Spleen (tissue), 11 donors: ENCODE results near the gene ENDOV. TPM values are rescaled to one million over a fixed set of nuclear protein-coding genes. Genes with fewer than 3 reads are reported as not detected.

Experiments
- DNase-seq: peaks from one replicate; pipeline ENCODE4 v3.0.0-alpha.2; 2020
- H3K27ac ChIP-seq, 8 donors: fragments of 200-600 bp; sonication (generic) in 7 of 8; 1 replicate in 4 of 8; 2 replicates in 4 of 8; pipeline versions ENCODE4 v1.5.0 to v1.8.0; 2016 to 2021; ENCODE audit warnings: inconsistent platforms in 4 of 8, mild to moderate bottlenecking in 4 of 8, moderate library complexity in 1 of 8
- H3K27me3 ChIP-seq, 7 donors: fragments of 200-600 bp; sonication (generic) in 6 of 7; replicated peaks in 1 of 7; 1 replicate in 4 of 7; 2 replicates in 3 of 7; pipeline versions ENCODE4 v1.5.0 to v1.8.0; 2016 to 2021; ENCODE audit warnings: inconsistent platforms in 3 of 7, mild to moderate bottlenecking in 1 of 7
- H3K36me3 ChIP-seq, 6 donors: fragments of 200-600 bp; sonication (generic) in 5 of 6; 1 replicate in 4 of 6; 2 replicates in 2 of 6; pipeline versions ENCODE4 v1.5.0 to v1.8.0; 2016 to 2021; ENCODE audit warnings: inconsistent platforms in 2 of 6
- H3K4me1 ChIP-seq, 6 donors: fragments of 200-600 bp; sonication (generic) in 5 of 6; 1 replicate in 3 of 6; 2 replicates in 3 of 6; pipeline versions ENCODE4 v1.5.0 to v1.8.0; 2016 to 2021; ENCODE audit warnings: inconsistent platforms in 3 of 6
- H3K4me3 ChIP-seq, 8 donors: fragments of 200-600 bp; sonication (generic) in 7 of 8; 1 replicate in 4 of 8; 2 replicates in 4 of 8; pipeline versions ENCODE4 v1.5.0 to v1.8.0; 2016 to 2021; ENCODE audit warnings: inconsistent platforms in 4 of 8, mild to moderate bottlenecking in 4 of 8, moderate library complexity in 2 of 8
- H3K9me3 ChIP-seq, 8 donors: fragments of 200-600 bp; sonication (generic) in 7 of 8; 1 replicate in 4 of 8; 2 replicates in 4 of 8; pipeline versions ENCODE4 v1.5.0 to v1.8.0; 2016 to 2021; ENCODE audit warnings: inconsistent platforms in 4 of 8
- CTCF ChIP-seq, 11 experiments: fragments of 200-600 bp in 7 of 11; fragments of 450-650 bp in 4 of 11; sonication (generic) in 4 of 11; IDR thresholded peaks in 8 of 11; conservative IDR thresholded peaks in 3 of 11; 1 replicate in 7 of 11; 2 replicates in 4 of 11; pipeline versions ENCODE4 v1.4.0 to v1.8.0; 2016 to 2021; ENCODE audit warnings: antibody characterized with exemption in 11 of 11, inconsistent platforms in 4 of 11, mild to moderate bottlenecking in 1 of 11
- POLR2A ChIP-seq, 3 donors: fragments of 450-650 bp; IDR thresholded peaks; one replicate each; pipeline ENCODE4 v1.5.1; 2017; ENCODE audit warnings: antibody characterized with exemption in 3 of 3, mild to moderate bottlenecking in 1 of 3
- POLR2AphosphoS5 ChIP-seq, 3 donors: sonication (generic); formaldehyde crosslinking; IDR thresholded peaks; one replicate each; pipeline ENCODE4 v1.5.1; 2017; ENCODE audit warnings: antibody characterized with exemption in 3 of 3
- WGBS, 5 donors: extraction: QIAGEN DNeasy Blood & Tissue Kit in 3 of 5; methylation state at CpG; one replicate each; pipeline versions ENCODE4 v1.1.5 to v1.1.7; 2013 to 2018; 5-methylcytosine and 5-hydroxymethylcytosine counted together
- intact Hi-C: fragments of 100-400 bp; cut with DNase I; formaldehyde crosslinking; loops from one replicate; pipeline ENCODE4 v1.15.0; 2023; ENCODE audit warnings: low total_unique reads
- polyA plus RNA-seq, 3 donors: library from polyadenylated mRNA; stranded (reverse); fragments of 200-250 nt; gene quantifications; one replicate each; pipeline ENCODE4 v1.2.1, GENCODE V29; 2013
- total RNA-seq, 7 donors: library from RNA; depleted of rRNA in 3 of 7; stranded (reverse); fragments of >200 nt in 3 of 7; fragmentation: NEBNext Ultra II Directional in 4 of 7; extraction: Animal tissue kit (Norgen Biotek cat#: 25700) in 4 of 7; gene quantifications; one replicate each; pipeline versions ENCODE4 v1.1.0 to v1.2.1, GENCODE V29; 2016 to 2021
- donor health status: healthy with polysubstance abuse.
- donor health status: DM: no; HTN: no; CAD: no; lungs with moderate emphysema.
- donor health status: DM: no; HTN: no; CAD: no.
- donor health status: Bipolar disorder and iron deficiency.
- donor health status: healthy.
- donor health status: DM: no; HTN: no; CAD: no.
- donor health status: DM: yes; HTN: yes; CAD: no.

The ENDOV gene
- total and polyA plus RNA-seq, 10 donors, result 9.7 to 47.4 (median 23.2) TPM

- TF ChIP-seq POLR2A (IDR thresholded peaks at IDR 0.05) (no peak), POLR2AphosphoS5 (IDR thresholded peaks at IDR 0.05) (no peak), CTCF (IDR thresholded peaks at IDR 0.05 in 8 of 11, conservative IDR thresholded peaks at IDR 0.05 in 3 of 11) (no peak)
- DNase-seq, result no peak
- peak overlapping the region in 7 of 8 donors; percentile 20 to 69 (median 35) for H3K4me3 ChIP-seq
- no peaks in the 10 kb centered on the region for H3K9me3 ChIP-seq
- 0 to 3% (median 2%) methylated on average over 12 to 84 of the region's 84 CpGs for WGBS, 5 donors
- intact Hi-C loops, result no loop called here
- H3K27ac ChIP-seq, result no peak overlapping the region
- H3K27me3 ChIP-seq, result peaks cover 15 to 100% (median 92%) of the 10 kb centered on the region in 7 donors
- H3K36me3 ChIP-seq, result no peaks in the 10 kb centered on the region
- H3K4me1 ChIP-seq, result peaks cover 27 to 63% (median 52%) of the 10 kb centered on the region in 6 donors
These were observed 62.1 kb downstream of the ENDOV start for GRCh38 chr17:80476877-80477646.

GRCh38 chr17:80477647-80478478 lies 62.9 kb downstream of the ENDOV start:
- no peak for DNase-seq
- intact Hi-C loops, result no loop called here
- Histone ChIP-seq H3K4me3 (peak overlapping the region in 7 of 8 donors; percentile 20 to 69 (median 35)), H3K27me3 (peaks cover 15 to 100% (median 96%) of the 10 kb centered on the region in 7 donors), H3K36me3 (no peaks in the 10 kb centered on the region), H3K9me3 (no peaks in the 10 kb centered on the region), H3K27ac (no peak overlapping the region), H3K4me1 (peaks cover 27 to 64% (median 52%) of the 10 kb centered on the region in 6 donors)
- 2 to 4% (median 3%) methylated on average over 43 to 103 of the region's 103 CpGs for whole genome bisulfite sequencing, 5 donors
- TF ChIP-seq CTCF (IDR thresholded peaks at IDR 0.05 in 8 of 11, conservative IDR thresholded peaks at IDR 0.05 in 3 of 11) (peak in 4 of 11 experiments; percentile 22 to 44 (median 34)), POLR2AphosphoS5 (IDR thresholded peaks at IDR 0.05) (peak in 1 of 3 donors; percentile 28), POLR2A (IDR thresholded peaks at IDR 0.05) (no peak)

DNA sequence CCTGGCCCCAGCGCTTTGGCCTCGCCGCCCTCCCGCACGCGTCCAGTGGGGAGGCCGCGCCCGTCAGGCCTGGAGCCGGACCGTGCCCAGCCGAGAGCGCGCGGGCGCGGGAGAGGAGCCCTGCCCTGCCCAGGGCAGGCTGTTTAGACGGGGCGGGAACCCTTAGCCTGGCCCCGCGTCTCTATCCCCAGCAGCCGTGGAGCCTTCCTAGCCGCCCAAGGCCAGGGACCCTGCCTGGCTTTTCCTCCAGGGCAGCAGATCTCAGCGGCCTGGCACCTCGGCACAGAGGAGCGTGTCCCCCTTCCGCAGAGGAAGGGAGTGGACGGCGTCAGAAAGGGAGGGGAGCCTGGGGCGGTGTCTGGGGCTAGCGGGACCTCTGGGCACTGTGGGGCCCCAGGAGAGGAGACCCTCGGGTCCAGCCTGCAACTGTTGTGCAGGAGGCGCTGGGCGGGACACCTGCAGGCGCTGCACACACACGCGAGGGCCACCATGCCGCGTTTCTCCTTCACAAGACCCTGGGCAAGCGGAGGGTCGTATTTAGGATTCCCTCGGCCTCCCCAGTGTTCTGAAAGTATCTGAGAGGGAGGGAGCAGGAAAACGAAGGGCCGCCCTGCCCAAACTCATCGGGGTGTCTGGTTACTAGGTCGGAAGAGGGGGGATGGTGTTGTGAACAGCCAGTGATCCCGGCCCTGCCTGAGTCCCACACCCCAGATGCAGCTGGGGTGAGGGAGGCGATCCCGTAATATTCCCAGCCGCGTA lies 63.7 kb downstream of the ENDOV start:
- DNase-seq, result no peak
- Histone ChIP-seq H3K27me3 (peaks cover 15 to 100% (median 88%) of the 10 kb centered on the region in 7 donors), H3K27ac (no peak overlapping the region), H3K4me1 (peaks cover 27 to 64% (median 52%) of the 10 kb centered on the region in 6 donors), H3K9me3 (no peaks in the 10 kb centered on the region), H3K36me3 (no peaks in the 10 kb centered on the region), H3K4me3 (peak overlapping the region in 6 of 8 donors; percentile 31 to 69 (median 38))
- 9 to 14% (median 10%) methylated on average over 30 to 51 of the region's 51 CpGs for WGBS, 5 donors
- intact Hi-C loops, result no loop called here
- TF ChIP-seq POLR2A (IDR thresholded peaks at IDR 0.05) (no peak), POLR2AphosphoS5 (IDR thresholded peaks at IDR 0.05) (no peak), CTCF (IDR thresholded peaks at IDR 0.05 in 8 of 11, conservative IDR thresholded peaks at IDR 0.05 in 3 of 11) (no peak)
